T-helper 17 cell (primary cell): ENCODE results near the gene CCNA2. TPM values are rescaled to one million over a fixed set of nuclear protein-coding genes. Genes with fewer than 3 reads are reported as not detected.

Source experiments
- ATAC-seq: fragments of 150-1000 bp; cut with Tn5 transposase; 2 replicates; pipeline ENCODE4 v1.10.0; 2021; ENCODE audit warnings: mild to moderate bottlenecking, moderate library complexity
- DNase-seq, 3 donors: peaks; one replicate each; pipeline versions ENCODE4 v3.0.0 to v3.0.0-alpha.2; 2020 to 2021
- H3K9me3 ChIP-seq: one replicate; pipeline ENCODE4 v1.7.0; 2013; ENCODE audit warnings: low read length, mild to moderate bottlenecking; ENCODE audit not compliant: control insufficient read depth, poor library complexity, severe bottlenecking
- H3K27ac Mint-ChIP-seq: one replicate; pipeline ENCODE4 v1.8.0; 2022; ENCODE audit warnings: mild to moderate bottlenecking, moderate library complexity, mixed read lengths
- H3K27me3 Mint-ChIP-seq: one replicate; pipeline ENCODE4 v1.8.0; 2022; ENCODE audit warnings: mixed read lengths
- H3K36me3 Mint-ChIP-seq: one replicate; pipeline ENCODE4 v1.8.0; 2022; ENCODE audit warnings: low read depth, mixed read lengths
- H3K4me1 Mint-ChIP-seq: one replicate; pipeline ENCODE4 v1.8.0; 2022; ENCODE audit warnings: mild to moderate bottlenecking, mixed read lengths
- H3K4me3 Mint-ChIP-seq: one replicate; pipeline ENCODE4 v1.8.0; 2022; ENCODE audit warnings: mild to moderate bottlenecking, moderate library complexity, mixed read lengths
- total RNA-seq, 4 donors: library from RNA in 2 of 4; stranded (reverse) in 2 of 4; gene quantifications; one replicate each; pipeline ENCODE4 v1.2.3 and lab custom pipeline; 2022 to 2026

Gene CCNA2
- total RNA-seq, 2 donors from 2014 or later, result 0.25 to 0.57 TPM

DNA sequence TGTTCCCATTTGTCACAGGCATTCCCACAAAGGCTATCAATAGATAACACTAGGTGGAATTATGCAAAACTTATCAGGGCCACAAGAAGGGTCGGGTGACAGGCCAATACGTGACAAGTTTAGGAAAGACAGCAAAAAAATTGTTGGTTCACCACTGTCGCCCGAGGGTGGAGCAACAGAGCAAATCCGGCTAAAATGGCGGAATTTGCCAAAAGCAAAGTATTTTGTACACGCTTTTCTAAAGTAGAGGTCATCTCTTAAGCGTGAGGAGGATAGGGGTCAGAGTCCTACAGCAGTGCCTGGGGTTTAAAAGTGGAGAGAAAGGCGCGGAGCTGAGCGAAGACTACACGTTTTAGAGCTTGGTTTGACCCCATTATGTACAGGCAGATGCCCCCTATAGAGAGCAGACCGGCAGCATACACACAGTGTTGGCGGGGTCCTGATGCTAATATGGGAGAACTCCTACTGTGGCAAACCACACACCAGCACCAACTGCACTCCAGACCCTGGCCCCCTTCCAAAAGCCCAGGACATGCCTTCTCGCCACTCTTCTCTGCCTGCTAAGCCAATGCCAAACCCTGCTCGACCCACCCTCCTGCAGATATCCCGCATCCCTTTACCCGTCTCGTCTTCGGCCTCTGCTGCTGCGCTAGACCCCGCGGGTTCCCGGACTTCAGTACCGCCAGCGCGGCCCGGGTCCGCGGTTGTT is 733 bp downstream of the CCNA2 start:
- peaks cover 2% of the 10 kb centered on the region for H3K36me3 Mint-ChIP-seq
- H3K4me1 Mint-ChIP-seq, result peaks cover 22% of the 10 kb centered on the region
- peak overlapping the region; percentile 92 for H3K4me3 Mint-ChIP-seq
- H3K27ac Mint-ChIP-seq, result peak overlapping the region; percentile 90
- DNase-seq (peak; percentile 11 to 18 (median 16)), ATAC-seq (peak; percentile 26)
- H3K9me3 ChIP-seq, result no peaks in the 10 kb centered on the region
- no peaks in the 10 kb centered on the region for H3K27me3 Mint-ChIP-seq

DNA sequence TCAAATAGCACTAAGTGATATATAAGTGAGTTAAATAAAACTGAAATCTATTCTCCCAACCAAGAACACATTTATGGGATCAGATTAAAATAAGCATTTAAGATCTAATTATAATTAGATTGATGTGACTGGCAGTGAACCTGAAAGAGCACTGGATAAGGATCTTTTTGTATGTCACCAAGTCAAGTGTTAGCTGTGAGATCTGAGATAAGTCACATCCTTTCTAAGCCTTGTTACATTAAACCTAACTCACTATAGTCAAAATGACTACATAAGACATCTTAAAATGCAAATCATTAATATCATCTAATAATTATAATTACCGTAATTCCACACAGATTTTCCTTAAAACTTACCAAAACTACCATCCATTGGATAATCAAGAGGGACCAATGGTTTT is 1.6 kb downstream of the CCNA2 start:
- Mint-ChIP-seq H3K27ac (peak overlapping the region; percentile 90), H3K4me3 (peak overlapping the region; percentile 92), H3K27me3 (no peaks in the 10 kb centered on the region), H3K4me1 (peaks cover 22% of the 10 kb centered on the region), H3K36me3 (peaks cover 2% of the 10 kb centered on the region)
- no peak for DNase-seq
- H3K9me3 ChIP-seq, result no peaks in the 10 kb centered on the region
- no peak for ATAC-seq

DNA sequence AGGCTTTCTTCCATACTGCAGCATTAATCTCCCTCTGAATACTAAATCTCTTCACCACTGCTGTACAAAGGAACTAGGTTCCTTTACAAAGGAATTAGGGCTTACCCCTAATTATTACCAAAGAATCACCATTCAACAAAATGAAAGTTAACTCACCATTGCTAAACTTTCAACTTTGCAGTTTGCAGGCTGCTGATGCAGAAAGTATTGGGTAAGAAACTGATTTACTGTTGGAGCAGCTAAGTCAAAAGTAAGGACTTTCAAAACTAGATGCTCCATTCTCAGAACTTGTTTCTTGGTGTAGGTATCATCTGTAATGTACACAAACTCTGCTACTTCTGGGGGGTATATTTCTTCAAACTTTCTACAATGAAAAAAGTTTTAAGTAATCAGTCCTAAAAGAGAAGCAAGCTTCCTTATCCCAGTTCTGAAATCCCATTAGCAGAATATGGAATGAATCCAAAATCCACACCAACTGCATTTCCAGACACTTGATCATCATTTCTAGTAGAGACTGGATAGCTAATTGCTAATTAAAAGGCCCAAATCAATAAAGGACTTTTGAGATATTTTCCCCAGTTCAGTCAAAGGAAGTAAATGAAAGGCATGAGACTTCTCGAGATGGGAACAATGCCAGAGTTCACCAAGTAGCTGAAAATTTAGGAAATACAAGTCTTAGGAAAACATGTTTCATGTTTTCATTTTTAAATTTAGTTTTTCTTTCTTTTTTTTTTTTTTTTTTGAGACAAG is 4.3 kb downstream of the CCNA2 start:
- DNase-seq (no peak), ATAC-seq (no peak)
- peak overlapping the region; percentile 91 for H3K27ac Mint-ChIP-seq
- peaks cover 22% of the 10 kb centered on the region for H3K4me1 Mint-ChIP-seq
- H3K4me3 Mint-ChIP-seq, result no peak overlapping the region
- peaks cover 2% of the 10 kb centered on the region for H3K36me3 Mint-ChIP-seq
- H3K9me3 ChIP-seq, result no peaks in the 10 kb centered on the region
- H3K27me3 Mint-ChIP-seq, result no peaks in the 10 kb centered on the region

DNA sequence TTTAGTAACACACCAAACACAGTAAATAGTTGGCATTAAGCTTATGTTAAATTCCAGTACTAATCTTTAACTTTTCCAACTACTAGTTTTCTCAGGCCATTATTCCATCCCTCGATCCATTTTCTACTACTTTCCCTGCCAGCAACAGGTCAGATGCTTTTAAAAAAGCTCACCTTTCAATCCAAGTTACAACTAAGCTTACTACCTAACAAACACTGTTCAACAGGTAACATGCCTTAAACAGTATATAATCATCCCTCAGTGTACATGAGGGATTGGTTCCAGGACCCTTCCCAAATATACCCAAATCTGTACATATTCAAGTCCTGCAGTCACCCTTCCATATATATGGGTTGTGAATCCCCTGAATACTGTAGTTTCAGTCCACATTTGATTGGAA is 5.5 kb downstream of the CCNA2 start:
- ATAC-seq (no peak), DNase-seq (no peak)
- peaks cover 18% of the 10 kb centered on the region for H3K4me1 Mint-ChIP-seq
- peak overlapping the region; percentile 91 for H3K27ac Mint-ChIP-seq
- no peaks in the 10 kb centered on the region for H3K27me3 Mint-ChIP-seq
- H3K4me3 Mint-ChIP-seq, result peak overlapping the region; percentile 15
- H3K36me3 Mint-ChIP-seq, result peaks cover 6% of the 10 kb centered on the region
- no peaks in the 10 kb centered on the region for H3K9me3 ChIP-seq

DNA sequence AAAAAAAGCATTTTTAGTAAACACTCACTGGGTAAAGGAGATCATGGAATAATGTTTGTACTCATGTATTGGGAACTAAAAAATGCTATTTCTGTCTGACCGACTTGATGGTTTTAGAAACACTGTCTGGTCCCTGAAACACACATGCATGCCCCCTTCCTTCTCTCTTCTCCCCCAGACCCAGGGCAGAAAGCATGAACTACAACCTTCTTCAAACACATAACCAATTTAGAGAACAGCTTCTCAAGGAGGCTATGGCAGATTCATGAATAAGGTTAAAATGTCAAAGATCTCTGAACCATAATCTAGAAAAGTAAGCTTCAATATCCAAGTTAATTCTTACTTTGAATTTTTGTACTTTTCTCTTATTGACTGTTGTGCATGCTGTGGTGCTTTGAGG is 6.0 kb downstream of the CCNA2 start:
- DNase-seq, result no peak
- H3K27me3 Mint-ChIP-seq, result no peaks in the 10 kb centered on the region
- no peaks in the 10 kb centered on the region for H3K9me3 ChIP-seq
- H3K36me3 Mint-ChIP-seq, result peaks cover 6% of the 10 kb centered on the region
- no peak for ATAC-seq
- H3K4me3 Mint-ChIP-seq, result peak overlapping the region; percentile 15
- H3K4me1 Mint-ChIP-seq, result peaks cover 14% of the 10 kb centered on the region
- peak overlapping the region; percentile 91 for H3K27ac Mint-ChIP-seq

DNA sequence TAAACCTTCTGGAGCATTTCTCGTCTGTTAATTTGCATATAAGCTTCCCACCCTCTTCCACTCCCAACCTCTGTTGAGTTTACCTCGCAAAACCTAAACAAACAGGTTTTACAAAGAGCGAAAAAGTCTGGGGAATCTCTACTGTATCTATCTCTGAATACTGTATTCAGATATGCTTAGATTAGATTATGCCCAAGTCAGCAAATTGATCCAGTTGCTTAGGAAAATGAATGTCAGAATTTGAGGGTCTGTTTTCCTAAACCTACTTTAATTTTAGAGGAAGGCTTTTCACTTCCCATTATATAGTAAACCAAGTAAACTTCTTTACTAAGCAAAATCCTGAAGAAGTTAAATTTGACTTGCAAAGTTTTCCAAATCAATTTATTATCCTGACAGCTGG is 6.7 kb downstream of the CCNA2 start:
- H3K36me3 Mint-ChIP-seq, result peaks cover 6% of the 10 kb centered on the region
- DNase-seq (no peak), ATAC-seq (no peak)
- peaks cover 9% of the 10 kb centered on the region for H3K4me1 Mint-ChIP-seq
- H3K27me3 Mint-ChIP-seq, result no peaks in the 10 kb centered on the region
- H3K9me3 ChIP-seq, result no peaks in the 10 kb centered on the region
- no peak overlapping the region for H3K27ac Mint-ChIP-seq
- no peak overlapping the region for H3K4me3 Mint-ChIP-seq

DNA sequence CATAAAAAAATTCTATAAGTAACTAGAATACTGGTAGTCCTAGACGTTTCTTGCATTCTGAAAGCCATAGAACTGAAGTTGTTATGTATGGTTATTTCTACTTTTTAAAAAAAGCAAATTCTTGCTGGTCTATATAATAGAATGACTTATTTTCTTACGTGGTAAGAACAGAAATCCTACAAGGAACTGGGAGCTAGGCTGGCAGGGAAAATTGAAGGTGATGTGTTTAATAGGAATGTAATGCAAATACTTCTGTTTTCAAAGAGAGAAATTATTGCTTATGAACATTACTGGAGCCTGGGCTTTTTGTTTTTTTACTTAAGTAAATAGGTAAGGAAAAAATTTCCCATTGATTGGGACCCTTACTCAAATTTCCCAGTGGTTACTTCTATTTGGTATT is 8.9 kb downstream of the CCNA2 start:
- Mint-ChIP-seq H3K36me3 (peaks cover 6% of the 10 kb centered on the region), H3K27me3 (no peaks in the 10 kb centered on the region), H3K27ac (peak overlapping the region; percentile 47), H3K4me3 (no peak overlapping the region), H3K4me1 (peaks cover 9% of the 10 kb centered on the region)
- ATAC-seq, result no peak
- DNase-seq, result no peak
- H3K9me3 ChIP-seq, result no peaks in the 10 kb centered on the region

DNA sequence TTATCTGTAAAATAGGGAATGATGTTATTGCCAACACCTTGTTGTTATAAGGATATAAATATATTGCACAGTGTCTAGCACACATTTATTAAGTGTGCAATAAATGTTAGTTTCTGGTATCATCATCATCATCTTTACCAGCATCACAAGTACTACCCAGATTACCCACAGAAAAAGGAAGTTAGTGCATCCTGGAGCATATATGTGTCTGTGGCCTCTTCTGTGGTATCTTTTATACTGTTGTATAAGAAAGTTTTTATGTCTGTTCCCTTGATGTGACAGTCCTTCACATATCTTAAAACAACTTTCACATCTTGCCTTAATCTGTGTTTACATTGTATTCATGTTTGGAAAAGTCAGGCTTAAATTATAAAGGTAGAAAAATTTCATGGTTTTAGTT is 12.6 kb downstream of the CCNA2 start:
- no peaks in the 10 kb centered on the region for H3K27me3 Mint-ChIP-seq
- peaks cover 5% of the 10 kb centered on the region for H3K4me1 Mint-ChIP-seq
- no peak overlapping the region for H3K27ac Mint-ChIP-seq
- no peaks in the 10 kb centered on the region for H3K9me3 ChIP-seq
- no peak overlapping the region for H3K4me3 Mint-ChIP-seq
- DNase-seq, result no peak
- ATAC-seq, result no peak
- H3K36me3 Mint-ChIP-seq, result peaks cover 9% of the 10 kb centered on the region

DNA sequence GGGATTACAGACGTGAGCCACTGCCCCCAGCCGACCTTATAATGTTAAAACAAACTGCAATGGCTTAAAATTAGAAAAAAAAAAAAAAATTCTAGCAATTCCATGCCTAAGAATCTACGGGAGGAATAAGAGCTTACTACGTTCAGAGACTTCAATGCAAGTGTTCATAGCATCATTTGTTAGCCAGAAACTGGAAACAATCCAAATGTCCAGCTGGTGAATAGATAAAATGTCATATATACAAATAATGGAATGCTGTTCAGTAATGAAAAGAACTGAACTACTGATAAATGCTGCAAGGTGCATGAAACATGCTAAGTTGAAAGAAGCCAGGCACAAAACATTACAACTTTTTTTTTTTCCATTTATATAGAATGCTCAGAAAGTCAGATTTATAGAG is 17.3 kb downstream of the CCNA2 start:
- Mint-ChIP-seq H3K4me3 (no peak overlapping the region), H3K4me1 (peaks cover 14% of the 10 kb centered on the region), H3K27me3 (no peaks in the 10 kb centered on the region), H3K36me3 (peaks cover 8% of the 10 kb centered on the region), H3K27ac (no peak overlapping the region)
- no peak for DNase-seq
- no peak for ATAC-seq
- no peaks in the 10 kb centered on the region for H3K9me3 ChIP-seq

DNA sequence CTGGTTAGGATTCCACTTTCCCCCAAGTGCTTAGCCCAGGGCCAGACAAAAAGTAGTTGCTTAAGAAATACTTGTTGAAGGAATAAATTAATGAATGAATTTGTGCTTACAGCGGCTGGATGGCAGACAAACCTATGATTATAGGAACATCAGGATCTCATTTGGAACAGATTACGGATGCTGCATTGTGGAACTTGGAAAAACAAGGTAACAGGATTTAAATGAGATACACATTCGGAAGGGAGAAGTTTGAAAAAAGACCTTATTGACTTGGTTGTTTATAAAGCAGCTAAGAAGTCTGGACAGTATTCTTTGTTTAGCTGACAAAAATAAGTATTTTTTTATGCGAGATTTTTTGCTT is 22.0 kb downstream of the CCNA2 start:
- Mint-ChIP-seq H3K27me3 (no peaks in the 10 kb centered on the region), H3K36me3 (peaks cover 7% of the 10 kb centered on the region), H3K27ac (peak overlapping the region; percentile 99), H3K4me1 (peaks cover 25% of the 10 kb centered on the region), H3K4me3 (peak overlapping the region; percentile 95)
- no peaks in the 10 kb centered on the region for H3K9me3 ChIP-seq
- ATAC-seq, result no peak
- no peak for DNase-seq

DNA sequence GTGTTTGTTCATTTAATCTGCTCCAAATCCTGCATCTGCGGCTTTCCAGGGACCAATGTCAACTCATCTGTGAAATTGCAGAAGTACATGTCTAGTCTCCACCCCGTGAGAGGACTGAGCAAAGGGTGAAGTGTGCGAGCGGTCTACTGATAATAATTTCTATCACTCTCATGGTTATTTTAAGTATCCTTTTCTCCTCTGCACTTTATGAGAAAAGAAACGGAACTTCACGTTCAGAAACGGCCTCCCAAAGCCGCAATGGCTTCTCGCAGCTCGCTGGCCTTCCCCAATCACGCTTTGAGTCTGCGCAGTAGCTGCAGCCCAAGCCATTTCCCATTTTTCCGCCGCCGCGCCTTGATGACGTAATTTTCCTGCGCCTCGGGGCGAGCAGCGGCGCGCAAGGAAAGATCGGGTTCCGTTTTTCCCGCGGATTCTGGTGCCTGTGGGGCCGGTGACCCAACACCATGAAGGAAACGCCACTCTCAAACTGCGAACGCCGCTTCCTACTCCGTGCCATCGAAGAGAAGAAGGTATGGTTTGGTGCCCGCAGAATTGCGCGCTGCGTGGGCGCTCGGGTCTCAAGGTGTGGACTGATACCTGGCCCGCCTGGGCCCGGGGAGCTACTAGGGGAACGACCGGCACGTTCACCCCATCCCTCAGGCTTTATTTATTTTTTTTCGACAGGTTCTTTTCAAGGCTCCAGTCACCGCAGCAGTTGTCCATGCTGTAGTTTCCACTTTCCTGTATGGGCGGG is 22.5 kb downstream of the CCNA2 start, which contains the start of gene EXOSC9:
TSS of gene EXOSC9 (plus strand) at position 363 of the 754 bp plus-strand sequence. CDS start at position 465, 102 bp downstream.
- H3K4me1 Mint-ChIP-seq, result peaks cover 27% of the 10 kb centered on the region
- peak within 1 kb of the TSS; percentile 95 for H3K4me3 Mint-ChIP-seq
- H3K9me3 ChIP-seq, result no peaks in the 10 kb centered on the region
- peaks cover 2% of the 10 kb centered on the region for H3K27me3 Mint-ChIP-seq
- ATAC-seq (peak; percentile 86), DNase-seq (peak; percentile 86 to 97 (median 88))
- H3K36me3 Mint-ChIP-seq, result peaks cover 7% of the 10 kb centered on the region
- peak within 1 kb of the TSS; percentile 99 for H3K27ac Mint-ChIP-seq

DNA sequence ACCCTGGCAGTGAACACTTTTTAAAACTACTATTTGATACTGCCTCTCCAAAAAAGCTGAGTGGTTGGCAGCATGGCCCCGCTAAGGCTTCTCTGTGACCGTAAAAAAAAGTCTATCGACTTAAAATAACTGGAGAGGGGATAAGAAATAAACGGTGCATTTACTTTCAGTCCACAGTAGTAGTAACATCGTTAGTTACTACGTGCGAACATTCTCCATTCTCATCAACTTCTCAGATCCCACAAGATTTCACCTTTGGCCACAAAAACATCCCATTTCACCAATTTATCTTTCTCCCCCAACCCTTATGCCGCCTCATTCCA is 23.1 kb downstream of the CCNA2 start:
- Mint-ChIP-seq H3K27me3 (peaks cover 4% of the 10 kb centered on the region), H3K4me1 (peaks cover 29% of the 10 kb centered on the region), H3K27ac (peak overlapping the region; percentile 99), H3K36me3 (peaks cover 7% of the 10 kb centered on the region), H3K4me3 (peak overlapping the region; percentile 95)
- DNase-seq (no peak), ATAC-seq (peak; percentile 25)
- H3K9me3 ChIP-seq, result no peaks in the 10 kb centered on the region

DNA sequence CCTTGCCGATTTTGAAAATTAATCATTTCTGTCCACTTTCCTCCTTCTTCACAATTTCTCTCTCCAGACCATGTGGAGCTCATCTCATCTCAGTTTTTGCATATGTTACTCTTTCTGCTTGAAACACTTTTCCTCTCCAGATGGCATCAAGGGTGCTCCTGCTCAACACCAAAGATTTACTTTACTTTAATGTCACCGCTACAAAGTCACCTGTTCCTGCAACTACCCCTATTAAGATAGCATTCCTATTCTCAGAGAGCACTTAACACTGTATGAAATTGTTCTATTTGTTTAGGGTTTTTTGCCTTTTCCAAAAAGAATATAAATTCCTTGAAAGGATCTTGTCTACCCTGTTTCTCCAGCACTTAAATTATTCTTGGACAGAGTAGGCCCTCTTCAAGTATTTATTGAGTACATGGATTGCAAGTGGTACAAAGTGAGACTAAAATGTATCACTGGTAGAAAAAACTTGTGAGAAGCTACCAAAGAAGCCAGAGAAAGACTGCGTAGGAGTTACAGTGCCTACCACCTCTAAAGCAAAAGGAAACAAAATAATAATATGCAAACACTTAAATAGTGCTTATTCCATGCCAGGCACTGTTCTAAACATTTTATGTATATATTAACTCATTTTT is 23.7 kb downstream of the CCNA2 start:
- DNase-seq (no peak), ATAC-seq (no peak)
- H3K4me1 Mint-ChIP-seq, result peaks cover 29% of the 10 kb centered on the region
- H3K27ac Mint-ChIP-seq, result peak overlapping the region; percentile 99
- H3K36me3 Mint-ChIP-seq, result peaks cover 4% of the 10 kb centered on the region
- H3K9me3 ChIP-seq, result no peaks in the 10 kb centered on the region
- peaks cover 4% of the 10 kb centered on the region for H3K27me3 Mint-ChIP-seq
- peak overlapping the region; percentile 95 for H3K4me3 Mint-ChIP-seq
